HG02759 (cell line): ENCODE measurements around the gene MAP4K3.
A peak's percentile ranks its signal among the peaks of the same experiment; 100 is the strongest.
"Not testable (repeated sequence)": the region's sequence is repeated elsewhere in the genome, so short reads cannot be mapped to it uniquely, and the experiment has no call there.

Experiments used
- ATAC-seq: cut with Tn5 transposase; IDR thresholded peaks from one replicate; pipeline ENCODE4 v1.9.1; 2021; ENCODE audit warnings: mild to moderate bottlenecking, moderate library complexity; ENCODE audit not compliant: unreplicated experiment

MAP4K3 gene

GRCh38 chr2:39409697-39410389, 27.2 kb downstream of the MAP4K3 start:
- ATAC-seq = no peak

- peak; percentile 62 for ATAC-seq
Observed at GRCh38 chr2:39408351-39409136, 28.5 kb downstream of the MAP4K3 start.

GRCh38 chr2:39407516-39408296, 29.4 kb downstream of the MAP4K3 start:
- ATAC-seq = no peak

GRCh38 chr2:39405364-39405763, 31.7 kb downstream of the MAP4K3 start:
- no peak for ATAC-seq

GRCh38 chr2:39403311-39403710, 33.8 kb downstream of the MAP4K3 start:
- ATAC-seq = peak; percentile 79

- no peak for ATAC-seq
Observed at GRCh38 chr2:39401319-39401718, 35.8 kb downstream of the MAP4K3 start.

- no peak for ATAC-seq
Observed at GRCh38 chr2:39399570-39399969, 37.5 kb downstream of the MAP4K3 start.

GRCh38 chr2:39395313-39395712, 41.8 kb downstream of the MAP4K3 start:
- no peak for ATAC-seq

- ATAC-seq = no peak
Observed at GRCh38 chr2:39394516-39394961, 42.5 kb downstream of the MAP4K3 start.

GRCh38 chr2:39392672-39393071, 44.4 kb downstream of the MAP4K3 start:
- ATAC-seq = no peak

GRCh38 chr2:39390216-39390615, 46.9 kb downstream of the MAP4K3 start:
- ATAC-seq = no peak

GRCh38 chr2:39386064-39386463, 51.0 kb downstream of the MAP4K3 start:
- no peak for ATAC-seq

GRCh38 chr2:39385172-39385571, 51.9 kb downstream of the MAP4K3 start:
- no peak for ATAC-seq

GRCh38 chr2:39384071-39384470, 53.0 kb downstream of the MAP4K3 start:
- not testable (repeated sequence) for ATAC-seq

- ATAC-seq = no peak
Observed at GRCh38 chr2:39383146-39383545, 53.9 kb downstream of the MAP4K3 start.

GRCh38 chr2:39381653-39382052, 55.4 kb downstream of the MAP4K3 start:
- no peak for ATAC-seq

- ATAC-seq = no peak
Observed at GRCh38 chr2:39380525-39381150, 56.4 kb downstream of the MAP4K3 start.

GRCh38 chr2:39379643-39380524, 57.2 kb downstream of the MAP4K3 start:
- peak; percentile 68 for ATAC-seq

GRCh38 chr2:39378968-39379367, 58.1 kb downstream of the MAP4K3 start:
- ATAC-seq = no peak
